ENCODE results near the gene RAPGEF4.

RAPGEF4 gene

DNA sequence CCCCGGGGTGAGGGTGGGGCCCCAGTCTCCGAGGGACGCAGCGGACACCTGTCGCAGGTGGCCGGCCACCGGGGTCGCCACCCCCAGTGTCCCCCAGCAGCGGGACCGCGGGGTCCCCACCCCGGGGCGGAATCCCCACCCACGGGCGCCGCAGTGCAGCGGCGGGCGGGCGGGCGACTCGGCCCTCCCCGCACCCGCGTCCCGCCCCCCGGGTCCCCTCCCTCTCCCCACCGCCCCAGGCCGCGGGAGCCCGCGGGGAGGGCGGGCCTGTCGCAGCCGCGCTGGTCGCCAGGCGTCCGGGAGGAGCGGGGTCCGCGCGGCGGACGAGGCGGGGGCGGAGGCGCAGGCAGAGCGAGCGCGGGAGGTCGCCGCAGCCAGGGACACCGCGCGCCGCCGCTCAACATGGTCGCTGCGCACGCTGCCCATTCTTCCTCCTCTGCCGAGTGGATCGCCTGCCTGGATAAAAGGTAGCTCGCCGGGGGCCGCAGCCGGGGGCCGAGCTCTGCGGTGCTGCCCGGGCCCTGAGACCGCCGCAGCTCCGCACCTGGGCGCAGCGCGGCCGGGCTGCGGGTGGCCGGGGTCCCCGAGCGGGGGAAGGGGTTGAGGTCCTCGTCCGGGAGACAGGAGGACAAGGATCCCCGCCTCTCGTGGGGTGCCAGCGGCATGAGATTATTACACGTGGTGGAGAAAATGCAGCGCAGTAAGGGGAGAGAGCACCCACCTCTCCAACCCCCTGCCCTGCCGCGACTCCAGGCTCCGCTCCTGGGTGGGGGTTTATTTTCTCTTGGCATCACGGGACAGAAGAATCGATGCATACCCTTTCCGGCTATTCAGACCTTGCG lies at the start of gene RAPGEF4:
RAPGEF4 (plus strand) TSS at position 264 of the 842 bp plus-strand sequence; CDS start at position 403, 139 bp downstream.
- DNase-seq (ENCODE audit: low spot score), result peak; percentile 62

- peak; percentile 93 for DNase-seq (ENCODE audit: low spot score)
Measured at GRCh38 chr2:172693037-172693436, 42.6 kb upstream of the RAPGEF4 start.

GRCh38 chr2:172693529-172694455 lies 41.9 kb upstream of the RAPGEF4 start:
- DNase-seq (ENCODE audit: low spot score), result no peak

DNA sequence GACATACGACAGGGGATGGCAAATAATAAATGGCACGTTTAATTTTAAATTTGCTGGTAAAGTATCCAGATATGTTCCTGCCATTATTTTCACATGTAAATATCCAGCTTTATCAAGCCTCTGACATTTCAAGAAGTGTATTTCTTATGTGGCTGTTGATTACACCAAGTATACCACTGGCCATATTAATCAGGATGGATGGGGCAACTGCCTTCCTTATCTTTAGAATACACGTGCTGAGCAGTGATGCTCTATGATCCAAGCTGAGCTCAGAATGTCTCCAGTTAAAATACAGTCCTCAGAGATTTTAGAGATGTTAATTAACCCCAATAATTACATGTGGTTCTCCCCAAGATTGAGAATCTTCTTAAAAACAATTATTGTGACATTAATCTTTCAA lies 38.3 kb upstream of the RAPGEF4 start:
- DNase-seq (ENCODE audit: low spot score), result no peak

DNA sequence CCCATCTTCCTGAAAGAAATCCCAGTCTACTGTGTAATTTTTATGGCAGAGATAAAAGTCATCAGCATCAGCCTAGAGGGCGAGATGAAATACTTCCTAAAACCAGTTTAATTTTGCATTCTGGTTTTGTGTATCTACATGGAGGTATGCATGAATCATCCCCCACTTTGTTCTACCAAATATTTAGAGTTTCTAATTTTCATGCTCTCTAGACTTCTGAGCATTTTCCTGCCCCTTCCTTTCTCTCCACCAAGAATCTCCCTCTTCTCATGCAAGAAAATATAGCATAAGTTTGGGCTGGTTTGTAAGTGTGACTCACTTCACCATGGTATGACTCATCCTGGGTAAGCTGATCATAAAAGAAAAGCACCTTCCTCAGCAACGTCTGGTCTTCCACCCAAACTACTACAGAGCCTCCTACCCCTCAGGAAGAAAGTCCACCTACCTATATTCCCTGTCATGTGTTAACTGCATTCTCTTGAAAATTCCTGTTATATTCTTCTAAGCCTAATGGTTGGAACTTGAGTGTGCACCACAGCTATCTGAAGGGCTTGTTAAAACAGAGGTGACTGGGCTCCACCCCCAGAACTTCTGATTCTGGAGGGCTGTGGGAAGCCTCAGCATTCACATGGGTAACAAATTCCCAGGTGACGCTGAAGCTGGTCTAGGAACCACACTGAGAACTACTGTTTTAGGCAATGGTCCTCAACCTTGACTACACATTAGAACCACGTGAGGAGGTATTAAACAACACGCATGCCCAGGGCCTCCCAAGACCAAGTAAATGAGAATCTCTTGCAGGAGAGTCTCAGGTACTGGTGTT lies 37.4 kb upstream of the RAPGEF4 start:
- DNase-seq (ENCODE audit: low spot score), result peak; percentile 33

GRCh38 chr2:172701250-172701649 lies 34.4 kb upstream of the RAPGEF4 start:
- peak; percentile 67 for DNase-seq (ENCODE audit: low spot score)

- no peak for DNase-seq (ENCODE audit: low spot score)
Measured at GRCh38 chr2:172702451-172702850, 33.2 kb upstream of the RAPGEF4 start.

GRCh38 chr2:172704072-172704936 lies 31.3 kb upstream of the RAPGEF4 start:
- DNase-seq (ENCODE audit: low spot score), result peak; percentile 49

DNA sequence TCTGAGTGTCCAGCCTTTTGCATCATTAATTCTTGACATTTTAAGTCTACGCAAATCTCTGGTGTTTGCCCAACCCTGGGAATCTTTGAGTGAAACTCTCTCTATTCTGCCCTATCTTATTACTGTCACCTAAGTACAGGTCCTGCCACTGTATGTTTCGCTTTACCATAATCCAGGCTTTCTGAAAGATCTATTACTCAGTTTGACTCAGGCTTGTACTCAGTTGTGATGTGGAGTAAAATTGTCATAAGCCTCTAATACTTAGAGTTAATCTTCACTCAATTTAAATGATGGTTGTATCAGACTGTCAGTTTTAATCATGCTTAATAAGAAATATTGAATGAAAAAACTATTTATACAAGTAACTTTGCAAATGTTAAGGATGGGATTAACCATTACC lies 30.3 kb upstream of the RAPGEF4 start:
- no peak for DNase-seq (ENCODE audit: low spot score)

DNA sequence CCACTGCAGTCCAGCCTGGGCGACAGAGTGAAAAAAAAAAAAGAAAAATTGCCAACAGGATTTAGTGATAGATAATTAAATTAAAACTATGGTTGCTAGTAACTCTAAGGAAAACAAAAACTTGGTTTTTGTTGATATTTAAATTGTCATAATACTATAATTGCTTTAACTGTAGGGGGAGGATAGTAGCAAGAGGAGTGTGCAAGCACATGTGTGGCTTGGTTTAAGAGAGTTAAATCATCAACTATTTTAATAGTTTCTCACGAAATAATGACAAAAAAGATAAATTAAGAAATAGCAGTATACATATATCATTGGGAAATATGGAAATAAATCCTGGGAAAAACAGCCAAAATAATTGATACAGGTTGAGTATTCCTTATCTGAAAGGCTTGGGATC lies 27.4 kb upstream of the RAPGEF4 start:
- no peak for DNase-seq (ENCODE audit: low spot score)

DNA sequence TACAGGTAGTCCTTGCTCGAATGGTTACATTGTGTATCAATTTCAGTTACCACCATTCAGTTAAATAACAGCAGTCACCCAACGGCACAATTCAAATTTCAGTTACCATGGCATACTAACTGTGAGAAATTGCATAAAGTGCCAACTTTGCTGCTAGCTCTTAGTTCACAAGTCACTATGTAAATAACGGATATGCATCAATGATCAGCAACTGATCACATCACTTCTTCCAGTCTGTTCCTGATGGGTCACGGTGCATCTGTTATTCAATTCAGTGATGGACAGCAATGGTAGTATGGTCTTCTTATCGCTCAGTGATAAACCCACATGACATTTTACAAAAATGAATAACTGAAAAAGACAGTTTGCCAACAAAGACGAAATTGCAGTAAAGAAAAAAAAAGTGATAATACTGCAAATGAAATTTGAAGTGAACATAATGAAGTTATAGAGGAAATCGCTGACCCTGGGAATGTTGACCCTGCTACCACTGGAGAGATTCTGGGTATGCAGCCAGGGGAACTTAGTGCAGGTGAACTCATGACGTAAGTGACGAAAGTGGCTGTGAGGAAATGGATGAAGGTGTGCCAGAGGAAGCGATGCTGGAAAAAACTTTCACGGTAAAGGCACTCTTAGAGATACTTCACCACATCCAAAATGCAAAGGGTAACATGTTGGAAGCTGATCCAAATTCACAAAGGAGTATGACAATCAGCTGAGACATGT lies 25.9 kb upstream of the RAPGEF4 start:
- no peak for DNase-seq (ENCODE audit: low spot score)

GRCh38 chr2:172710584-172711047 lies 25.0 kb upstream of the RAPGEF4 start:
- peak; percentile 82 for DNase-seq (ENCODE audit: low spot score)

DNA sequence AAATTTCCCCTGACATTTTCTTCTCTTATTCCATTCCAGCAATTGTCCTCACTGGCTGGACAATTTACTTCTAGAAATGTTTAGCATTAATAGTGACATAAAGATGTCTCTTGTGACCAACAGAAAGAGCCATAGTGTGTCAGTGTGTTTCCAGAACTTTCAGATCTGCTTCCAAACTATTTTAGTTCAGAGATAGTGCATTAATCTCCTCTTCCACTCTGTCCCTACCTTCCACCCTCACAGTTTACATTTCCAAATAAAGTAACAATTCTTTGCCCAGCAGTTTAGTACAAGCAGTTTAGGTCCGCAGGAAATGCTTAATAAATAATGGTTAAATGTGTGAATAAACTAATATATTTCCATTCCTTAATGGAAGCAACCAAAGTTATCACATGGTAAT lies 24.5 kb upstream of the RAPGEF4 start:
- DNase-seq (ENCODE audit: low spot score), result no peak

DNA sequence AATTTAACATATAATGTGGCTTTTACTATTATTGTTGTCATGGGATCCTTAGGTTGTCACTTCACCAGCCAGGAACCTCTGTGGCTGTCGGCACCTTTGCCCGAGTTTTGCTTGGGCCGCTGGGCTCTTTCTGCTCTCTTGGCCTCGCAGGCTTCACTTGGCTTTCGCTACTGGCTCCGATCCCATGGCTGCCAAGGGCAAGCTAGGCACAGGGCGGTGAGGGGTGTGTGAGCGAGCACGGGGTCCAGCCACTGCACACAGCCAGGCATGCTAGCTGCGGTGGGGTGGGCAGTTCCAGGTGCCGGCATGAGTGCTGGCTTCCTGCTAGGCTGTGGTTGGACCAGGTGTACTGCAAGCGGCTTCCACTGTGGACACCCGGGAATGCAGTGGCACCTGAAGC lies 23.4 kb upstream of the RAPGEF4 start:
- no peak for DNase-seq (ENCODE audit: low spot score)

GRCh38 chr2:172713365-172713875 lies 22.2 kb upstream of the RAPGEF4 start:
- no peak for DNase-seq (ENCODE audit: low spot score)

- DNase-seq (ENCODE audit: low spot score), result no peak
Measured at GRCh38 chr2:172722481-172722880, 13.2 kb upstream of the RAPGEF4 start.

- no peak for DNase-seq (ENCODE audit: low spot score)
Measured at GRCh38 chr2:172723286-172723685, 12.4 kb upstream of the RAPGEF4 start.

GRCh38 chr2:172724724-172725123 lies 10.9 kb upstream of the RAPGEF4 start:
- DNase-seq (ENCODE audit: low spot score), result no peak

- no peak for DNase-seq (ENCODE audit: low spot score)
Measured at GRCh38 chr2:172725284-172725683, 10.4 kb upstream of the RAPGEF4 start.

- DNase-seq (ENCODE audit: low spot score), result no peak
Measured at GRCh38 chr2:172725746-172726145, 9.9 kb upstream of the RAPGEF4 start.
